Measurements from ENCODE around the gene TCHP. TPM values are rescaled to one million over a fixed set of nuclear protein-coding genes. Genes with fewer than 3 reads are reported as not detected.

The TCHP gene
- total RNA-seq, 1 experiment from 2014 or later, result 13.3 TPM

DNA sequence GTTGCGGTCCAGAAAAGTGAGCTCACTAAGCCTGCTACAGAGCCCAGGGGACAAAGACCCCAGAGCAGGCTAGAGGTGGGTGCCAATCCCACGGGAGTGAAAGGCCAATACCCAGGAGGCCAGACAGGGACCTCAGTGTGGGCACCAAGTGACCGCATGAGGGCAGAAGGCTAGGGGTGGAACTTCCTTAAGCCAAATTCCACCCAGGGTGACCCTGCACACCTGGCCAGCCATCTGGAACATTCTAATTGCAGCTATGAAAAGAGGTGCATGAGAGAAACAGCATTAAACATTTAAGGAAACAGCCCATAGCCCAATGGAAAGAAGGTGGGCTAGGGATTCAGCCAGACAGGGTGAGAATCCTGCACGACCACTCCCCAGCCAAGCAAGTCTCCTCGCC, 39.1 kb upstream of the TCHP start:
- H3K9me3 Mint-ChIP-seq, result no peaks in the 10 kb centered on the region
- no CpG with 5 or more reads among the region's 5 CpGs for WGBS (ENCODE audit: extremely low coverage, insufficient read length, low lambda C conversion rate)

More for the DNA sequence above, 39.1 kb upstream of the TCHP start:
- no peak overlapping the region for H2AFZ ChIP-seq (ENCODE audit: low read length)
- H2AK5ac ChIP-seq (ENCODE audit: insufficient read length, low read length), result no peak overlapping the region
- no peak overlapping the region for H2BK12ac ChIP-seq (ENCODE audit: insufficient read length, low read depth, low read length)
- no peak for DNase-seq
- H3K4me1 Mint-ChIP-seq, result peaks cover 7 to 11% of the 10 kb centered on the region in 2 experiments
- no peaks in the 10 kb centered on the region for H3K79me2 ChIP-seq (ENCODE audit: insufficient read depth, low read length)
- no peak overlapping the region for H3K14ac ChIP-seq (ENCODE audit: insufficient read depth, low read length)
- no peak overlapping the region for H2BK15ac ChIP-seq (ENCODE audit: low read depth, low read length)
- no peak overlapping the region for H3K56ac ChIP-seq (ENCODE audit: insufficient read length, low read depth, low read length)
- H3K27me3 Mint-ChIP-seq (ENCODE audit: low read depth), result no peaks in the 10 kb centered on the region
- no peak overlapping the region for H3K23ac ChIP-seq (ENCODE audit: insufficient read length, low read depth, low read length)
- no peak for TF ChIP-seq CTCF (conservative IDR thresholded peaks at IDR 0.05)
- no peak overlapping the region for H4K5ac ChIP-seq (ENCODE audit: insufficient read length, low read depth, low read length)
- no peak overlapping the region for H2BK5ac ChIP-seq (ENCODE audit: insufficient read length, low read length)
- H3K4me3 Mint-ChIP-seq, result no peak overlapping the region
- no peaks in the 10 kb centered on the region for H3K27me3 ChIP-seq (ENCODE audit: insufficient read depth, low read length)
- H4K20me1 ChIP-seq (ENCODE audit: control insufficient read depth, insufficient read depth, insufficient read length), result no peaks in the 10 kb centered on the region
- peaks cover 2% of the 10 kb centered on the region for H3K79me1 ChIP-seq (ENCODE audit: insufficient read depth, low read depth, low read length, poor library complexity, severe bottlenecking)
- peaks cover 4% of the 10 kb centered on the region for H3K4me1 ChIP-seq (ENCODE audit: insufficient read depth, low read length)
- no peak overlapping the region for H3K9ac ChIP-seq (ENCODE audit: extremely low read depth, insufficient read length, low read length)
- no peaks in the 10 kb centered on the region for H3K9me3 ChIP-seq (ENCODE audit: control insufficient read depth, low read depth, low read length)
- H3T11ph ChIP-seq (ENCODE audit: low read length), result no peak overlapping the region
- H3K27ac ChIP-seq (ENCODE audit: insufficient read length, low read depth, low read length), result no peak overlapping the region
- no peak overlapping the region for H4K91ac ChIP-seq (ENCODE audit: insufficient read length, low read depth, low read length)
- H3K36me3 Mint-ChIP-seq (ENCODE audit: insufficient read depth in 1 of 3, low read depth in 3 of 3), result peaks cover 0 to 5% (median 2%) of the 10 kb centered on the region in 3 experiments; a peak in 5 of 7 replicates
- H3K18ac ChIP-seq (ENCODE audit: insufficient read length, low read depth, low read length), result no peak overlapping the region
- H3K4ac ChIP-seq (ENCODE audit: low read depth, low read length), result no peak overlapping the region
- H2BK120ac ChIP-seq (ENCODE audit: low read depth, low read length, poor library complexity, severe bottlenecking), result no peak overlapping the region
- no peak overlapping the region for H2BK20ac ChIP-seq (ENCODE audit: low read depth, low read length, poor library complexity, severe bottlenecking)
- H4K8ac ChIP-seq (replicated peaks; ENCODE audit: insufficient read length, low read depth, low read length), result no peak overlapping the region
- H3K27ac Mint-ChIP-seq, result no peak overlapping the region
- no peak overlapping the region for H3K4me2 ChIP-seq (ENCODE audit: insufficient read depth, insufficient read length, low read length)
- H3K23me2 ChIP-seq (ENCODE audit: insufficient read length, low read depth, low read length, poor library complexity, severe bottlenecking), result no peaks in the 10 kb centered on the region

Measured in H9 (cell line).